Raji (cell line): Measurements from ENCODE around the gene FLNA.

Experiments
- POLR2A ChIP-seq: IDR thresholded peaks from 2 replicates; pipeline ENCODE4 v1.6.1; 2011; ENCODE audit warnings: low read depth, low read length, control low read depth; ENCODE audit not compliant: insufficient read depth

Gene FLNA

DNA sequence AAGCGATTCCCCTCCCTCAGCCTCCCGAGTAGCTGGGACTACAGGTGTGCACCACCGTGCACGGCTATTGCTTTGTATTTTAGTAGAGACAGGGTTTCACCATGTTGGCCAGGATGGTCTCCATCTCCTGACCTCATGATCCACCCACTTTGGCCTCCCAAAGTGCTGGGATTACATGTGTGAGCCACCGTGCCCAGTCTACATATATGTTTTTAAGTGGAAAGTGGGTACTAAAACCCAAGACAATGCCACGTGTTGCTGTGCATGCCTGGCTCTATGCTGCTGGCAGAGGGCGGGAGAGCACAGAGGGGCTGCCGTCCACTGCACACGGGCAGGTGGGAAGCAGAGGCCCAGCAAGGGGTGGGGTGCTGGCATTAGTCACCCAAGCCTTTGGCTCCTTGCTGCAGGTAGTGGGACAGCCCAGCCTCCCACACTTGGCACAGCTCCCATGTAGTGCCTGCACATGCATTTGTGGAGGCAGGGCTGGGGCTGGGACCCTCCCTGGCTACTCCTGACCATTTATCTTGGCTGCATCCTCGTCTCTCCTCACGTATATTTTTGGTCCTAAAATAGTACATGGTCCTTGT is 8.1 kb upstream of the FLNA start:
- TF ChIP-seq POLR2A: no peak

- no peak for TF ChIP-seq POLR2A
These were observed 6.8 kb upstream of the FLNA start for GRCh38 chrX:154381271-154381670.

DNA sequence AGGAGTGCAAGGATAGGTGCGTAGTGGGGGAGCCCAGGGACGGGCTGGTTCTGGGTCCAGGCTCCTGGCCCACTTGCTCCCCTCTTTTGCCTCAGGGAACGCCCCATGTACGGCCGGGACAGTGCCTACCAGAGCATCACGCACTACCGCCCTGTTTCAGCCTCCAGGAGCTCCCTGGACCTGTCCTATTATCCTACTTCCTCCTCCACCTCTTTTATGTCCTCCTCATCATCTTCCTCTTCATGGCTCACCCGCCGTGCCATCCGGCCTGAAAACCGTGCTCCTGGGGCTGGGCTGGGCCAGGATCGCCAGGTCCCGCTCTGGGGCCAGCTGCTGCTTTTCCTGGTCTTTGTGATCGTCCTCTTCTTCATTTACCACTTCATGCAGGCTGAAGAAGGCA is 6.4 kb upstream of the FLNA start:
- no peak for TF ChIP-seq POLR2A

DNA sequence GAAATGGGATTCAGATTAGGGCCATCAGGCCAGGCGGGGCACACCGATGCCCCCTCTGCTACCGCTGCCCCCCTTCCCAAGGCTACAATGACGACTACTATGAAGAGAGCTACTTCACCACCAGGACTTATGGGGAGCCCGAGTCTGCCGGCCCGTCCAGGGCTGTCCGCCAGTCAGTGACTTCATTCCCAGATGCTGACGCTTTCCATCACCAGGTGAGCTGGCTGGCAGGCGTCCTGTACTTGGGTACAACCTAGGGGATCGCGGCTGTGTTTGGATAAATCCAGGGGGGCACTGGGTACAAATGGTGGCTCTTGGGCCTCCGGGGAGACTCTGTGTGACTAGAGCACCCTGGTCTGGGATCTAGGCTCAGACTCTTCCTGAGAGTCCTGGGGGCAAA is 5.7 kb upstream of the FLNA start:
- TF ChIP-seq POLR2A: no peak

- no peak for TF ChIP-seq POLR2A
These were observed 5.1 kb upstream of the FLNA start for GRCh38 chrX:154379569-154379951.

GRCh38 chrX:154378799-154379568 is 4.5 kb upstream of the FLNA start, which contains the start of gene EMD:
Gene EMD (plus strand): TSS chrX:154379295. CDS start chrX:154379485, 190 bp downstream.
- peak; percentile 71 for TF ChIP-seq POLR2A

DNA sequence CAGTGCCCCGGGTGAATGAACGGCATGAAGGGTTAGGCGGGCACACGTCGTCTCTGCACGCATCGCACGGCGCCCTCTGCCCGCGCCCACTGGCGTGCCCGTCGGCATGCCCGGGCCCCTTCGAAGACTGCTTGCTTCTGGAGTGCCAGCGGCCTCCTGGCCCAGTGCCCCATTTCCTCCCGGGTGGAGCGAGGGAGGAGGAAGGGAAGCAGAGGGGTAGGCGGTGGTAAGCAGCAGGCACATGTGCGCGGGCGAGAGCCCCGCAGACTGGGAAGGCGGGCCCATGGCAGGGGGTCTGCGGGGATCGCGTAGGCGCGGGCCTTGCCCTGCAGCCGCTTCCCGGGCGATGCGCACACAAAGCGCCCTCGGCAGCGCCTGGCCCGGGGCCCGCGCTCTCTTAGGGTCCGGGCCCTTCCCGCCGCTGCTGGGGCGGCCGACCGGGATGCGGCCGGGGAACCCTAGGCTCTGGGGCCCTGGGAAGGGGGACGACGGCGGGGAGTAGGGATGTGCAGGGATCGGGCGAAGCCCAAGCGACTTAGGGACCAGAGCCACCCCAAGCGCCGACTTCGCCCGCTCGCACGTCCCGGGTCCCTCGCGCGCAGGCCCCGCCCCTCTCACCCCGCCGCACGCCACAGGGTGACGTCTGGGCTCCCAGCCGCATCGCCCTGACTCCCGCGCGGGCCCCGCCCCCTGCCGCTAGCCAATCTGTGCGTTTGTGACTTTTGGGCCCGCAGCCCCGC is 3.8 kb upstream of the FLNA start:
- TF ChIP-seq POLR2A: peak; percentile 65

DNA sequence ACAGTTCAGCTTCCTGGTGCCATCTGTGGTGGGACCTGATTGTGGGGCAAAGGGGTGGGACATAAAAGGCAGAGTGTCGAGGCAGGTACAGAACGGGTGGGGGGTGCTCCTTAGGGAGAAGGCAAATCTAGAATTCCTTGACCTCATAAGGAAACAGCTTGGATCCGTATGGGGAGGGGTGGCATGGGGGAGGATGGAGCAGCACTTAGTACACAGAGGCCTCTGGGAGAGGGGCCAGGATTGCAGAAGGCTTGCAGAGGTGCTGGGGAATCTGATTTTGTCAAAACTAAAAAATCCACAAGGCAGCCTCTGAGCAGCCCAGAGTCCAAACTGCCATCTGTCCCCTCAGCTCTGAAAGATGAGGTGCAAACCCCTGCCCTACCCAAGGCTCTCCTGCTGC is 2.3 kb upstream of the FLNA start:
- no peak for TF ChIP-seq POLR2A

GRCh38 chrX:154375156-154375504 is 696 bp upstream of the FLNA start:
- no peak for TF ChIP-seq POLR2A

DNA sequence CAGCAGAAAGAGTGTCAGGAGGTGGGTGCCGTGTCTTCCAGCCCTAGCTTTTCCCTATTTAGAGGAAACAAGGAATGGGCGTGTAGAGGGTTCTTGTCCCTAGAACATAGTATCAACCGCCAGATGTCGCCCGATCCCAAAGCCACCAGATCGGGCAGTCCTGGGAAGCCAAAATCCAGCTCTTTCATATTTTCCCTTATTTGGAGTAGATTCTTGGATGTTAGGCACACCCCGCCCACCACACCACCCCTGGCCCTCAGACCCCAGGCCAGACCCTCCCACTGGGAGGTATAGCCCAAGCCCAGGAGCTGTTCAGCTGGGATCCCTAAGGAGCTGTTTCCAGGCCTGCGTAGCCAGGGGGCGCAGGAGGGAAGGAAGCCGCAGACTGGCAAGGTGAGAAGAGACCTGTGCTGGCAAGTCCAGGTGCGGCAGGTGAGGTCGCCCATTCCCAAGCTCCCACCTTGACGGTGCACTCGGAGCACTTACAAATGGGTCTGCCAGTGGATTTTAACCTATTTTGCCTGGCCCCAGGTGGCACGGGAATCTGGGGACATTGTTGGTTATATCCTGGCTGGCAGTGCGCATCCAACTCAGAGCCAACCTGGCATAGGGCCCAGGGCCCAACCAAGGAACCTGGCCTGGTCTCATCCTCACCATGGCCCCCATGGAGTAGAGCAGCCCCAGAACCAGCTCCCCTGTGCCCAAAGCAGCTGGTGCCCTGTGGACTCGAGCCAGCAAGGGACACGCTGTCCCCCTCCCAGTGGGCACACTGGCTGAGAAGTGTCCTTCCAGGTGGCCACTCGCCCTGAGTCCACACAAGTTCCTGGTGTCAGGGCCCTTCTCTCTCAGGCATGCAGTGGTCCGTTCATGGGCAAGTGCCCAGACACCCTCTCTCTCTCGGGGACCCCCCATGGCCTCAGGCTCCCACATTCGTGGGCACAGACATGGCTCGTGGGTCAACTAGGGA is 811 bp downstream of the FLNA start:
- TF ChIP-seq POLR2A: no peak

DNA sequence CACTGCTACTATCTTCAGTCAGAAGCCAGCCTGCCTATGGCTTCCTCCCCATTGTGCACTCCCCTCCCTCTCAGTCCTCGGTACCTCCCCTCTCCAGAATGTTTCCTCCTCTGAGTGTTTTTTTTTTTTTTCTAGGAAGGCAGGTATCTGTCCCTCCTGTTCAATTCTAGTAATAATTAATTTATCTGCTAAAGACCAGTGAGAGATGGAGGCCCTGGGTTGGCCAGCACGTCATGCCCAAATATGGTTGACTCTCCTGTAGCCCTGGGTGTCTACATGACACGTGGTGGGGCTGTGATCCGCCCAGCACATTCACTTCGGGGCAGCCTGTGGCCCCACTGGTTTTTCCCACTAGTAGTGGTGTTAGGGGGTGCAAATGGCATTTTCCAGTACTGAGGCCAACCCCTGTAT is 1.8 kb downstream of the FLNA start:
- no peak for TF ChIP-seq POLR2A

DNA sequence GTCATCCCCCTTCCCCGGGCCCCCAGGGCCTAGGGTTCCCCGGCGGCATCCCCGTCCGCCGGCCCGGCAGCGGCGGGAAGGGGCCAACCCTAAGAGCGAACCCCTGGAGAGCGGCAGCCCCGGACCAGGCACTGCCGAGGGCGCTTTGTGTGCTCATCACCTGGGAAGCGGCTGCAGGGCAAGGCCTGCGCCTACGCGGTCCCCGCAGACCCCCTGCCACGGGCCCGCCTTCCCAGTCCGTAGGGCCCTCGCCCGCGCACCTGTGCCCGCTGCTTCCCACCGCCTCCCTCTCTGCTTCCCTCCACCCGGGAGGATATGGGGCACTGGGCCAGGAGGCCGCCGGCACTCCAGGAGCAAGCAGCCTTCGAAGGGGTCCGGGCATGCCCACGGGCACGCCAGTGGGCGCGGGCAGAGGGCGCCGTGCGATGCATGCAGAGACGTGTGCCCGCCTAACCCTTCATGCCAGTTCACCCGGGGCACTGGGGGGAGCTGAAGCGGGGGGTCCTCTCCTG is 2.6 kb downstream of the FLNA start:
- TF ChIP-seq POLR2A: no peak

- TF ChIP-seq POLR2A: peak; percentile 98
These were observed 3.2 kb downstream of the FLNA start for GRCh38 chrX:154371017-154371788.
